Inflammatory macrophage (primary cell): ENCODE data around the gene RXFP1.

Experiments
- DNase-seq, 2 donors: peaks; one replicate each; pipeline ENCODE4 v3.0.0-alpha.2; 2020 to 2022

RXFP1 gene

DNA sequence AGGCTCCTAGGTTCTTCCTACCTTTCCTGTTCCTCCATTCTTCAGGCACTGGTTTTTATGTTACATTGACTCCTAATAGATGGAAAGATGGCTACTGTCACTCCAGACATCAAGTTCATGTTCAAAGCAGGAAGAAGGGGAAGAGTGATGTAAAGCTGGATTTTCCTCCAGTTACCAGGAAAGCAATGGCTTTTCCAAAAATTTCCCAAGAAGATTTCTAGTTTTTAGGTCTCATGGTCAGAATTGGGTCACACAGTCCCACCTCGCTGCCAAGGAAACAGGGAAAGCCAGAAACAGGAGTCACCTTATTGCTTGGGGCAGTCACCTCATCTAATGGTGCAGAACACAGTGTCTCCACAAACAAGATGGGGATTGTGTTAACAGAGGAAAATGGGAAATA lies 21.5 kb downstream of the RXFP1 start:
- DNase-seq: no peak

DNA sequence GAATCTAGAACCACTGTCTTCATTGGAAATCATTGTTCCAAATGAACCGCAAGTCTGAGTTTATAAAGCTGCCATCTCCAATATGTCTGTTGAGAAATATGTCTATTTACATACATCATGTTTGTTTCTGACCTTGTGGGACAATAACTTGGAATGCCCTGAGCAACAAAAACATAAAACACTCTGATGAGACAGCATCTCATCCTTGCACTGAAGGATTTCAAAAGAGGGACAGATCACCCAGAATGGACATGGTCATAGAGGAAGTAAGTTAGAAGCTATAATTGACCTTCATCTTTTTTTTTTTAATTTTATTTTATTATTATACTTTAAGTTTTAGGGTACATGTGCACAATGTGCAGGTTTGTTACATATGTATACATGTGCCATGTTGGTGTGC lies 22.5 kb downstream of the RXFP1 start:
- no peak for DNase-seq

DNA sequence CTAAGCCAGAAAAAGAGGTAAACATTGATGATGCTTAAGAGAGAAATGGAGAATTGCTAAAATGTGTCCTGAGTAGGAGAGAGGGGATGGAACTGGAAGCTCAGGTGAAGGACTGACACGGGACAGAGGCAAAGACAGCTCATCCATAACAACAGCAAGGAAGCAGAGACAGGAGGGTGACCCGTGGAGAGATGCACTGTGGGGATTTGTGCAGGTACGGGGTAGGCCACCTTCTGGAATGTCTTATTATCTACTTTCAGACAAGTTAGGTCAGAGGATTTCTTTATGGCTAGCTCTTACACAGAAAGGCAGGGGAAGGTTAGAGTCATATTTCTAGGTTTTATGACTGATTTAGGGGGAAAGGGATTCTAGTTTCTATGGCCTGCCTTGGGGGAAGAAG lies 31.7 kb downstream of the RXFP1 start:
- DNase-seq: no peak

DNA sequence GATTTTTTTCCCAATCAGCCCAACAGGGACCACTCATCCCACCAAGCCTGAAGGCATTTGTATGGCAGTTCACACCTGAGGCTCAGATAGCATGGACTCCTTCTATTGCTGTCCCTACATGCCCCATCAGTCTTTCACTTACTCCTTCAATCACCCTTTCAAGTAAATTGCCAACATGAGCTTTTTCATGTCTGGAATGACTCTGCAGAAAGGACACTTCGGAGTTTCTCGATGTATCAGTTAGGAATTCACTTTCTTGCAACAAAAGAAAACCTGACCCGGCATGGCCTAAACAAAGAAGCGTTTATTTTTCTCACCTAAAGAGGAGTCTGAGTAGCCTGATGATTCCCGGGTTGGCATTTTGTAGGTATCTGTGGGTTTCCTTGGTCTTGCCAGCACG lies 38.6 kb downstream of the RXFP1 start:
- no peak for DNase-seq

DNA sequence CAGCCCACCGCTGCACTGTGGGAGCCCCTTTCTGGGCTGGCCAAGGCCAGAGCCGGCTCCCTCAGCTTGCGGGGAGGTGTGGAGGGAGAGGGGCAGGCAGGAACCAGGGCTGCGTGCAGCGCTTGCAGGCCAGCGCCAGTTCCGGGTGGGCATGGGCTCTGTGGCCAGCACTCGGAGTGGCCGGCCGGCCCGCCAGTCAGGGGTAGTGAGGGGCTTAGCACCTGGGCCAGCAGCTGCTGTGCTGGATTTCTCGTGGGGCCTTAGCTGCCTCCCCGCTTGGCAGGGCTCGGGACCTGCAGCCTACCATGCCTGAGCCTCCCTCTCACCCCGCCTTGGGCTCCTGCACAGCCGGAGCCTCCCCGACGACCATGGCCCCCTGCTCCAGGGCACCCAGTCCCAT lies 45.2 kb downstream of the RXFP1 start:
- no peak for DNase-seq

DNA sequence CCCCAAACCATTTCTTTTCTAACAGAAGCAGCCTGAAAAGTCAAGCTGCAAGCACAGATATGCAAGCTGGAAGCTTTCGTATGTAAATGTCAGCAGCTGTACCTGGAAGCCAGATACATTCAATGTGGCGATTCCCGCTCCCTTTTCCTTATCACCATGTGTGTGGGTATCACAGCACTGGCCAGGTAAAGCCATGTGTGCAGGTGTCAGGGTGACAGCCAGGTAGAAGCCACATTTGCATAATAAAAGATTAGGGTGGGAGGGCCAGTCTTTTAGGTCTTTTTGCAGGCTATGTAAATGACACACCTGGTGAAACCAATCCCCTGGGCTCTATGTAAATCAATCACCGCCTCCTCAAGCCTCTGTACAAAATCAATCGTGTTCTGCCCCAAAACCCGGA lies 50.1 kb downstream of the RXFP1 start:
- no peak for DNase-seq

DNA sequence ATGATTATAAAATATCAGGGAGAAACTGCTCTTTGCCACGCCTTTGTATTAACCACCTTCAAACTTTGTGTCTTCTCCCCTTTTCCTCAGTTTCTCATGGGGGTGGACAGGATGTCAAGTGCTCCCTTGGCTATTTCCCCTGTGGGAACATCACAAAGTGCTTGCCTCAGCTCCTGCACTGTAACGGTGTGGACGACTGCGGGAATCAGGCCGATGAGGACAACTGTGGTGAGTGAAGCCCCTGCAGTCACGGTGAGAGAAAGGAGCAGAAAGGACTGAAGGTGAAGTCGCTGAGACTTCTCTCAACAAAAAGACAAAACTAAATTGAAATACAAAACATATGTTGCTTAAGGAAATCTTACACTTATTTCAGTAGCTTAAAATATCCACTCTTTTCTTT lies 50.9 kb downstream of the RXFP1 start:
- DNase-seq: no peak

DNA sequence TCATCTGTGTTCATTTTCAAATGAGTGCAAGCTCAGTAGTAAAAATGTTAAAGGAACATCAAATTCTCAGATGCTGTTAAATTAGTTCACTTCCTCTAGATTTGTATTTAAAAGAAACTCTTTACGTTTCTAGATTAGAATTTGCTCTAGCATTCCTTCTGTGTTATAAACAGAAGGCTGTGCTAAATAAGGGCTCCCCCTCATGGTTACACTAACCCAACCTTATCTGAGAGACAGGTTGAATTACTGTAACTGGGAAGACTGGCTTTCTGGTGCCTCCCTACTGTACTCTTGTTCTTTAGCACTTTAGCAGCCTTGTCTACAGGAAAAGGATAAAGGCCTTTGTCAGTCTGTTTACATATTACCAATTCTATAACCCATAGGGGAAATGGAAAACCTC lies 56.8 kb downstream of the RXFP1 start:
- peak; percentile 15 to 17 for DNase-seq

DNA sequence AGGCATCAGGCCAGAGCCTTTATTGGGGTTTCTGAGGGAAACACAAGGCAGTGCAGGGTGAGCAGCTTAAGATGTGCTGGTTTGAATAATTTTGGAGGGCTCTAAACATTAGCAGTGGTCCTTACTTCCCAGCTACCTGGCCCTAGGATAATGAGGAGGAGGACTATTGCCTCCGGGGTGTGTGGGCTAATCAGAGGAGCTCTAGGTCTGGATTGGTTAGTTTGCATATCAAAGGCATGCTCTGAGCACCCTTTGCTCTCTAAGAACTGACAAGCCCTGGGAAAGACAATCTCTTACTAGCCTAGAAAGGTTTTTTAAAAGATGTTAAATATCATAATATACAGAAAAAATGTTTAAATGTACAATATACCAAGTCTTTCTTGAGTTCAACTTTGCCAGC lies 58.4 kb downstream of the RXFP1 start:
- no peak for DNase-seq

DNA sequence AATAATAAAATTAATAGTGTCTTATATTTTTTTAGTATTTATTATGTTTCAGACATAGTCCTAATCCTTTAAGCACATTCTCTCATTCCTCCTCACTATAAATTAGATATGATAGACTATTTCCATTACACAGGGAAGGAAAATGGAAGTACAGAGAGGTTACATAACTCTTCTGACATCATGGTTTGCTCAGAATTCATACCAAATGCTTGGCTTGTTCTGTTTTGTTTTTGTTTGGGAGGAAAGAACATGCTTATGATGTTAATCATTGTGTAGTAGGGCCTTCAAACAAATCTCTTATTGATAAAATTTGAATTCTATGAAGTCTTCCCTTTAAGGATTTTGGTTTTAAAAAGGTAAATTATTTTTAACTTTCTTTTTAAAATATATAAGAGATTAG lies 59.5 kb downstream of the RXFP1 start:
- DNase-seq: no peak

DNA sequence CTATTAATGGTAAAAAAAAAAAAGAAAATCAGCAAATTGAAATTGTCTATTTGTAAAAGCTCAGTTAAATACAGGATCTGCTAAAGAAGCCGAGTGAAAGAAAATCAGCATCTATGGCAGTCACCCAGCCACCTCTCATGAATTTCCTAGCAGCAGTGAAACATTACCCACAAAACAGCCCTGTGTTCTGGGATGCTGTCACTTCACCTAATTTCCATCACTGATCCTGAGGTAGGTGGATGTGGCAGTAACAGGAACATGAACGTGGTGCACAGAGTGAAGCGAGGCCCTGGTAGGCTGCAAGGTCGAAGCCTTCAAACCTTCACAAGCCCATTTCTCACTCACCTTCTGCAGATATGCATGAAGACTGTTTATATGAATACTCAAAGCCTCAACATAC lies 65.2 kb downstream of the RXFP1 start:
- DNase-seq: no peak

DNA sequence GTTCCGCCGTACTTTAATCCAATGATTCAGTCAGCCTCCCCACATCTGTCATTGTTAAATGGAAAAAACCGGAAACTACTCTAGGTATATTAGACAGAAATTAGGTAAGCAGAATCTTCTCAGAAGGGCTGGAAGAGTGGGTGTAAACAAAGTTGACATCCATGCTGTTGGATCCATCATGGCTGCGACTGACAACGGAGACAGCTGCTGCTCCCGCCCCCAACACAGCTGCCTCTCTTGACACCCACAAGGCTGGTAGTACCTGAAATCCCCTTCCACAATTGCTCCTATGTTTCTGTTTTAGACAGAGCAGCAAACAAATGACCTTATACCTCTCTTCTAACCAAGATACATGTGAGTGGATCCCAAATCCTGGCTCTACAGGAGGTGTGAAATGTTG lies 66.6 kb downstream of the RXFP1 start:
- no peak for DNase-seq

DNA sequence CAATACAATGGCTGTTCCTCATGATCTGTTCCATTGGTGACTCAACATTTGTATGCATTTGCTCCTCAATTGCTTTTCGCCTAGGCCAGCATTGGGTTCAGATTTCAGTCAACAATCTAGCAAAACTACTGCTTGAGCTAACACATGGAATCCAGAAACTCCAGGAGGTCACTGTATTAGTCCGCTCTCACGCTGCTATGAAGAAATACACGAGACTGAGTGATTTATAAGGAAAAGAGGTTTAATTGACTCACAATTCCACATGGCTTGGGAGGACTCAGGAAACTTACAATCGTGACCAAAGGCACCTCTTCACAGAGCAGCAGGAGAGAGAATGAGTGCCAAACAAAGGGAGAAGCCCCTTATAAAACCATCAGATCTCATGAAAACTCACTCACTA lies 67.1 kb downstream of the RXFP1 start:
- DNase-seq: no peak

DNA sequence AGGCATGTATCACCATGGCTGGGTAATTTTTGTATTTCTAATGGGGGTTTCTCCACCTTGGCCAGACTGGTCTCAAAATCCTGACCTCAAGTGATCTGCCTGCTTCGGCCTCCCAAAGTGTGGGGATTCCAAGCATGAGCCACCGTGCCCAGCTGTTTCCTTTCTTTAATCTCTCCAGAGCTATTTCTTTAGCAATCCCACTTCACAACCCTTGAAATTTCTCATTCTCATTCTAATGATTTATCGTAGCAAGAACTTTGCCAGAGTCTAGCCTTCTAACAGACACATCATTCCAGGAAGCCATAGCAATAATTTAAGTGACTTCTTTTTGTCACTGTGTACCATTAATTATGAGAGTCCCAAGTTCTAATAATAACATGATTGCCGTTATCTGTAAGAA lies 68.6 kb downstream of the RXFP1 start:
- no peak for DNase-seq

DNA sequence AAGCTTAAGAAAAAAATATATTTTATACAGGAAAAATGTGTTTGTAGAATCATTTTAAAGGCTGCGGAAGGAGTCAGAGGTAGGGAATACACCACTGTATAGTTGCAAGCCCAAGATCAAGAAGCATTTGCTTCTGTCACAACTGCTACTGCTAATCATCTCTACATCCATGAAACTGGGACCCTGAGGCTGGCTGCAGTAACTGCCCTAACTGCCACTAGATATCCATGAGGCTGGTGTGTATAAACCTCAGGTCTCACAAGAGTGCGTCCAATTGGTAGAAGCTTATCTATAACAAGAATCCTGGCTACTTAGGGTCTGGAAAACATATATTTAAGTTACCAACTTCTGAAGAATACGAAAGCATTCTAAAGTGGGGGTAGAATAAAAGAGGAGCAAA lies 69.1 kb downstream of the RXFP1 start:
- no peak for DNase-seq

DNA sequence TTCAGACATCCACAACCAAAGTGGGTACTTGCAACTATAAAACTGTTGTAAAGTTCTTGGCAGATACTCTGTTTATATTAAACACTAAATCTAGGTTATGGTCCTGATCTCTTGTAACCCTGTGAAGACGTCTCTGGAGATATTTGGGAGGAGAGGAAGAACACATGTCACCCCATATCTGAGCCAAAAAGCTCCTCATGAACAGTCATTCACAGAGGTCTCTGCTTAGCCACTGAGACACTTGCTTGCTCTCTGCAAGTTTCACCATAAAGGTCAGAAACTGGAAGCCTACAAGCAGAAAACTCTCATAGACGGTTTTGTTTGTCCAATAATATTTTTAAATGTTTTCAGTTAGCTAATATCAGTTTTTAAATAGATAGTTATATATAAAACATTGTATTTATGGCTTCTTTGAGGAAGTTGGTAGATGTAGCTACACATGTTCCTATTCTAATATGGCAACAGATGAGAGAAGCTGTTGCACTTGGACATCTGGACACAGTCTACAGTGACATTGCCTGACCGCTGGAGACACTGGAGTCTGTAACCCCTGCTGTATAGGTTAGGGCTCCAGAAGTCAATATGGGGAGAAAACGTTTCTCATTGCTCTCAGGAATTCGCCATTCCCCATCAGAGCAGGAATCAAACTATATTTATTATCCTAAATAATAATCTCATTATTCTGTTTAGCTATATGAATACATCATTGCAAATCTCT lies 76.4 kb downstream of the RXFP1 start:
- no peak for DNase-seq

DNA sequence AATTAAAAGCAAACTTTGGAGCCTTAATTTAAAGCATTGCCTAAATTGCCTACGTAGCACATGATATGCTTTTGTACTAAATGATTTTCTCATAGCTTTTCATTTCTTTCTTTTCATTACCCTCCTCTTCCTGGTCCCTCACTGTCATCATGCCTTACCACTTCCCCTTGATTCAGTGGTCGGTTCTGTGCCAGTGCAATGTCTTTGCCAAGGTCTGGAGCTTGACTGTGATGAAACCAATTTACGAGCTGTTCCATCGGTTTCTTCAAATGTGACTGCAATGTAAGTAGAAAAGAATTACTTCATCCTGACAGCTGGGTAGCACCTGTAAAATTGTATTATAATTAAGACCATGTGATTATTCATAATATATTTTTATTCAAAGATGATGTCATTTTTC lies 77.5 kb downstream of the RXFP1 start:
- DNase-seq: peak; percentile 18 to 70

DNA sequence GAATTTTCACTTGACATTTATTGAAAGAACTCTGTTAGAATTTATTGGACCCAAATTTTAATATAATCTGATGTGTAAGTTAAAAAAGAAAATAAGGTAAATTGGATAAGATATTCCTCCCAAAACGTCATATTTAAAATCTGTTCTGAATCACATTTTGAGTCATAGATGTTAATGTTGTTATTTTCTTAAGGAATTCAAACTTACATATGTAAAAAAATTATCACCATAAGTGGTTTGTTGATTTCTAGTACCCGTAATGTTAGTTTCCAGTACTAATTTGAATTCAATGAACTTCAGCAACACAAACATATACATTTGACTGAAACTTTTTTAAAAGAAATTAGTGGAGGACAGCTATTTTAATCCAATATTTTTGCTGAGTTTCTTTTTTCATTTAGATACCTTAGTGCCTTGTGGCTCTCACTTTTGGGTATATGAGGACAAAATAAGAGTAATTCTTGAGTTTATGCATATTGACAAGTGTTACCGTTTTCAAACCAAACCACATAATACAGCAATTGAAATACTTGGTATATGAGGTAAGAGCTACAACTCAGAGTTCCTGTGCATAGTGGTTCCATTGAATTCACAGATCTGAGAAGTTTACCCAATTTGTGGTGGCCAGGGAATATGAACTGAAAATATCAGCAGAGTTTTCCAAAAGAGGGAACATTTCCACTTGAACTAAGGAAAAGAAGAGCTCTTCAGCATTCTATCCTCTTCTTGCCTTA lies 78.2 kb downstream of the RXFP1 start:
- no peak for DNase-seq

DNA sequence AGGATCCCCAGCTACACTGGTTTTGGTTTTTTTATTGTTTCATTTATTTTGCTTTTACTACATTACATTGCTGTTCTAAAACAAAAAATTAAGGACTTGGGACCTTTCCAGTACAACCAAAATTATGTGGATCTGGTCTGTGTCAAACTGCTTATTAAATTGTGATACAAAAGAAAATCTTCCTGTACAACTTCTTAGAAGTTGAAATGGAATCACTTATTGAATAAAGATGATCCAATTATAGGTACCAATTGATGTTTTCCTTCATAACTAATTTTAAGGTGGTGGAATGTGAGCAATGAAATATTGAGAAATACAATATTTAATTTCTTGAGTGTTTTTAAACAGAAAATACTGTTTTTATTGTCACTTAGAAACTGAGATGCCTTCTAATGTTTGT lies 82.7 kb downstream of the RXFP1 start:
- DNase-seq: no peak

DNA sequence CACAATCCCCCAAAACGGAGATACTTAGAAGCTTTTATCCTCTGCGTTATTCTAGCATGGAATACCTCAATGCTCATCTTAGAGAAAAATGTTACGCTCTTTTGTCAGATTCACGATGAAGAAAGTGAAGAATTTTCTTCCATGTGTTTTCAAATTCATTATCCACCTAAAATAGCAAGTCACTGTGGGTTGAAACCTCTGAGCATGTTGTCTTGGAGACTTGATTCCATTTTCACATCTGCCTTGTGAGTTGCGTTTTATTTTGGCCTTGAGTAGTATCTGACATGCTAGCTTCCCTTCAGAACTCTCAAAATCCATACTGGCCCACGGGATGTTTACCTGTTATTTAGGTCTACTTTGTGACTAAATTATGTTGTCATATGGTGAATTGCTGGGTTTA lies 83.7 kb downstream of the RXFP1 start:
- no peak for DNase-seq

DNA sequence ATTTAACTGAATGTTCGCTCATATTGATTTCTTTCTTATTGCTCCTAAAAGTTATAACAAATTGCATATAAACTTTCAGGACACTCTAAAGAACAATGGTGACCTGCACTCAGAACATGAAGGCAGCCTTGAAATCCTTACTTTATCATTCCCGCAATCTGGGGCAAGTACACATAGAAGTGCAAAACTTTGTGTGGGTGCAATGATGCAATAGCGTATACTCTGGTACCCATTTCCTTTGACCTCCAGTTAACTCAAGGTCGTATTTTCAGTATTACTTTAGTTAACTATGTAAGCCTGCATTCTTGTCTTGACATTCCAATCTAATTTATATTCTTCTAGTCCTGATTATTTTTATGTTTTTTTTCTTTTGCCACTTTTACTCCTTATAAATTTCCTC lies 85.3 kb downstream of the RXFP1 start:
- DNase-seq: no peak

DNA sequence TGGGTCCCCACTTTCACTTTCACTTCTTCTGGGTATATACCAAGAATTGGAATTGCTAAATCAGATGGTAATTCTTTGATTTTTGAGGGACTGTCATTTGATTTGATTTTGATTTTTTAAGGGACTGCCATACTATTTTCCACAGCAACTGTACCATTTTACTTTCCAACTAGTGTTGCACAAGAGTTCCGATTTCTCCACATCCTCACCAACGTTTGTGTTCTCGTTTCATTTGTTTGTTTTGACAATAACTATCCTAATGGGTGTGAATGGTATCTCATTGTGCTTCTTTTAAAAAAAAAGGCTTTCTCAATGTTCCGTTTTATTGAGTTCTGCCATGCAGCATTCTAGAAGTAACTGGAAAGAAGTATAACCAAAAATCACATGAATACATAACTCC lies 87.4 kb downstream of the RXFP1 start:
- DNase-seq: peak; percentile 4 to 64

DNA sequence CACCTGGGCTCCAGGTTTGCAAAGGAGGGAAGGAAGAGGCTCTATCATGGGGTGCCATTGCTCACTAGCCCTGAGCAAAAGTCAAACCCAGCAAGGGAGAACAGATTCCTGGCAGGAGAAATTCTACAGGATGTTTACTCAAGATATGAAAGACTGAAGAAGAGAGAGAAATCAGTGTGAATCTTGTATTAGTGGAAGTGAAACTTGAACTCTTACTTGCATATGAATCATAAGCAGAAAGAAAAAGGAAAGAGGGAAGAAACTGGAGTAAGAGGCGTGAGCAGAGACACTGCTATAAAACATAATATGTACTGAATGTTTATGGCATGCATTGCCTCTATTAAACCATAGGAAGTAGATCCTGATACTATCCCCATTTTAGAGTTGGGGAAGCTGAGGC lies 89.1 kb downstream of the RXFP1 start:
- peak; percentile 18 to 72 for DNase-seq

DNA sequence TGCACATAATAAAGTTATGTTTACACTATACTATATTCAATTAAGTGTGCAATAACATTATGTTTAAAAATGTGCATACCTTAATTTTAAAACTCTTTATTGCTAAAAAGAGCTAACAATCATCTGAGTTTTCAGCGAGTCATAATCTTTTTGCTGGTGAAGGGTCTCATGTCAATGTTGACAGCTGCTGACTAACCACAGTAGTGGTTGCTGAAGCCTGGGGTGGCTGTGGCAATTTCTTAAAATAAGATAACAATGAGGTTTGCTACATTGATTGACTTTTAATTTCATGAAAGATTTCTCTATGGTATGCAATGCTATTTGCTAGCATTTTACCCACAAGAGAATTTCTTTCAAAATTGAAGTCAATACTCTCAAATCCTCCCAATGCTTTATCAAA lies 91.4 kb downstream of the RXFP1 start:
- no peak for DNase-seq

DNA sequence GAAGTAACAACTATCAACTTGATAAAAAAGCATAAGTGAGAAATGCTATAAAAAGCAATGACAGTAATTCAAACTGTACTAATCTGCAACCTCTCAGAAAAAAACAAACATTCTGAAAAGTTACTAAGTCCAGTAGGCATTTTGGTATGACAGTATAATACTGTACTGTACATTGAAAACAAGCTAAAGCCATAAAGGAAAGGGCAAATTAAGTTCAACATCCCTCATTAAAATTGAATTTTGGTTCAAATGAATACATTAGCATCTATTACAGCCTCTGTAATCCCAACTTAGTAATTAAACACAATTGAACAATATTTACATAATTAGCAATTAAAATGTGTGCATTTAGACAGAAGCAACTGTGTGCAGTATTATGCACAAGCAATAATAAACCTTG lies 96.3 kb downstream of the RXFP1 start:
- DNase-seq: no peak
